ENCODE results near the gene CD248. TPM values are rescaled to one million over a fixed set of nuclear protein-coding genes. Genes with fewer than 3 reads are reported as not detected.
"Not testable (repeated sequence)": the region's sequence is repeated elsewhere in the genome, so short reads cannot be mapped to it uniquely, and the experiment has no call there.

The CD248 gene
- under 0.01 TPM in 2 replicates for total RNA-seq

GRCh38 chr11:66316849-66317251 is at the start of gene CD248:
CD248 (minus strand) TSS chr11:66317044; CDS start chr11:66317027, 17 bp downstream.
- DNase-seq (ENCODE audit: low read depth in 2 of 2) = peak; percentile 23 to 30

GRCh38 chr11:66365711-66366619 is 49.1 kb upstream of the CD248 start:
- DNase-seq (ENCODE audit: low read depth in 2 of 2) = no peak

GRCh38 chr11:66365166-66365565 is 48.3 kb upstream of the CD248 start:
- DNase-seq (ENCODE audit: low read depth in 2 of 2) = no peak

- peak in 1 of 2 donors; percentile 32 for DNase-seq (ENCODE audit: low read depth in 2 of 2)
Observed at GRCh38 chr11:66363805-66364535, 47.1 kb upstream of the CD248 start.

GRCh38 chr11:66363187-66363601 is 46.4 kb upstream of the CD248 start:
- DNase-seq (ENCODE audit: low read depth in 2 of 2) = no peak

GRCh38 chr11:66362481-66363147 is 45.8 kb upstream of the CD248 start:
- no peak for DNase-seq (ENCODE audit: low read depth in 2 of 2)

GRCh38 chr11:66361502-66361941 is 44.7 kb upstream of the CD248 start:
- no peak for DNase-seq (ENCODE audit: low read depth in 2 of 2)

- DNase-seq (ENCODE audit: low read depth in 2 of 2) = no peak
Observed at GRCh38 chr11:66360406-66361073, 43.7 kb upstream of the CD248 start.

- no peak for DNase-seq (ENCODE audit: low read depth in 2 of 2)
Observed at GRCh38 chr11:66359662-66360087, 42.8 kb upstream of the CD248 start.

GRCh38 chr11:66350560-66351235 is 33.9 kb upstream of the CD248 start:
- not testable (repeated sequence) for DNase-seq (ENCODE audit: low read depth in 2 of 2)

GRCh38 chr11:66349084-66349386 is 32.2 kb upstream of the CD248 start:
- no peak for DNase-seq (ENCODE audit: low read depth in 2 of 2)

- DNase-seq (ENCODE audit: low read depth in 2 of 2) = peak; percentile 93 to 96
Observed at GRCh38 chr11:66347425-66348276, 30.8 kb upstream of the CD248 start, which contains the start of gene B4GAT1. B4GAT1 (minus strand) TSS chr11:66347629; CDS start chr11:66347545, 84 bp downstream.

GRCh38 chr11:66346476-66347424 is 29.9 kb upstream of the CD248 start:
- peak in 1 of 2 donors; percentile 41 for DNase-seq (ENCODE audit: low read depth in 2 of 2)

- DNase-seq (ENCODE audit: low read depth in 2 of 2) = no peak
Observed at GRCh38 chr11:66345316-66345649, 28.4 kb upstream of the CD248 start.

GRCh38 chr11:66344550-66345315 is 27.9 kb upstream of the CD248 start, which contains the start of gene BRMS1:
BRMS1 (minus strand) TSS chr11:66345104; CDS start chr11:66342234, 2,870 bp downstream.
- peak; percentile 98 to 99 for DNase-seq (ENCODE audit: low read depth in 2 of 2)

- no peak for DNase-seq (ENCODE audit: low read depth in 2 of 2)
Observed at GRCh38 chr11:66343176-66343575, 26.3 kb upstream of the CD248 start.

GRCh38 chr11:66341502-66342126 is 24.8 kb upstream of the CD248 start:
- no peak for DNase-seq (ENCODE audit: low read depth in 2 of 2)

Measured in lung microvascular endothelial cell (primary cell).